H9 (cell line): ENCODE measurements around the gene LMLN. TPM values are rescaled to one million over a fixed set of nuclear protein-coding genes. Genes with fewer than 3 reads are reported as not detected.

Experiments
- DNase-seq: peaks from one replicate; pipeline ENCODE4 v3.0.0-alpha.2; 2017
- H2AFZ ChIP-seq: one replicate; pipeline ENCODE4 v1.6.1; 2013; ENCODE audit warnings: mild to moderate bottlenecking, low read length, control low read depth, moderate library complexity
- H2AK5ac ChIP-seq: 2 replicates; pipeline ENCODE4 v1.6.1; 2013; ENCODE audit warnings: low read length, control low read depth, mixed read lengths; ENCODE audit not compliant: insufficient read length
- H2BK120ac ChIP-seq: one replicate; pipeline ENCODE4 v1.6.1; 2013; ENCODE audit warnings: low read depth, mild to moderate bottlenecking, low read length, control low read depth, inconsistent platforms; ENCODE audit not compliant: poor library complexity, severe bottlenecking
- H2BK12ac ChIP-seq: 2 replicates; pipeline ENCODE4 v1.6.1; 2013; ENCODE audit warnings: low read length, control low read depth, mixed read lengths, low read depth; ENCODE audit not compliant: insufficient read length
- H2BK15ac ChIP-seq: 2 replicates; pipeline ENCODE4 v1.6.1; 2013; ENCODE audit warnings: low read depth, low read length, control low read depth
- H2BK20ac ChIP-seq: one replicate; pipeline ENCODE4 v1.6.1; 2013; ENCODE audit warnings: low read depth, mild to moderate bottlenecking, low read length, control low read depth, inconsistent platforms; ENCODE audit not compliant: poor library complexity, severe bottlenecking
- H2BK5ac ChIP-seq: 2 replicates; pipeline ENCODE4 v1.6.1; 2013; ENCODE audit warnings: low read length, control low read depth, mixed read lengths; ENCODE audit not compliant: insufficient read length
- H3K14ac ChIP-seq: 2 replicates; pipeline ENCODE4 v1.6.1; 2013; ENCODE audit warnings: low read length, control low read depth; ENCODE audit not compliant: insufficient read depth
- H3K18ac ChIP-seq: 2 replicates; pipeline ENCODE4 v1.6.1; 2013; ENCODE audit warnings: low read depth, mild to moderate bottlenecking, mixed read lengths, low read length, control low read depth; ENCODE audit not compliant: insufficient read length
- H3K23ac ChIP-seq: 2 replicates; pipeline ENCODE4 v1.6.1; 2013; ENCODE audit warnings: low read length, control low read depth, mixed read lengths, low read depth; ENCODE audit not compliant: insufficient read length
- H3K23me2 ChIP-seq: 2 replicates; pipeline ENCODE4 v1.6.1; 2013; ENCODE audit warnings: low read depth, mild to moderate bottlenecking, mixed read lengths, low read length, control low read depth; ENCODE audit not compliant: insufficient read length, poor library complexity, severe bottlenecking
- H3K27ac ChIP-seq: 2 replicates; pipeline ENCODE4 v1.5.1; 2013; ENCODE audit warnings: low read length, control low read depth, mixed read lengths, low read depth; ENCODE audit not compliant: insufficient read length
- H3K27me3 ChIP-seq: 2 replicates; pipeline ENCODE4 v1.6.1; 2013; ENCODE audit warnings: low read length, control low read depth, inconsistent platforms; ENCODE audit not compliant: insufficient read depth
- H3K4ac ChIP-seq: 2 replicates; pipeline ENCODE4 v1.6.1; 2013; ENCODE audit warnings: low read depth, mild to moderate bottlenecking, control low read depth, inconsistent platforms, low read length, moderate library complexity
- H3K4me1 ChIP-seq: 2 replicates; pipeline ENCODE4 v1.6.1; 2013; ENCODE audit warnings: low read length, control low read depth, inconsistent platforms; ENCODE audit not compliant: insufficient read depth
- H3K4me2 ChIP-seq: 2 replicates; pipeline ENCODE4 v1.6.1; 2013; ENCODE audit warnings: low read length, control low read depth, mixed read lengths; ENCODE audit not compliant: insufficient read length, insufficient read depth
- H3K56ac ChIP-seq: 2 replicates; pipeline ENCODE4 v1.6.1; 2013; ENCODE audit warnings: low read depth, mild to moderate bottlenecking, mixed read lengths, low read length, control low read depth; ENCODE audit not compliant: insufficient read length
- H3K79me1 ChIP-seq: 2 replicates; pipeline ENCODE4 v1.6.1; 2013; ENCODE audit warnings: low read depth, mild to moderate bottlenecking, moderate library complexity, low read length, control low read depth, inconsistent platforms; ENCODE audit not compliant: insufficient read depth, poor library complexity, severe bottlenecking
- H3K79me2 ChIP-seq: 2 replicates; pipeline ENCODE4 v1.6.1; 2013; ENCODE audit warnings: low read length, control low read depth, inconsistent platforms; ENCODE audit not compliant: insufficient read depth
- H3K9ac ChIP-seq: 2 replicates; pipeline ENCODE4 v1.6.1; 2013; ENCODE audit warnings: low read length, control low read depth, mixed read lengths; ENCODE audit not compliant: insufficient read length; ENCODE audit errors: extremely low read depth
- H3K9me3 ChIP-seq: one replicate; pipeline ENCODE4 v1.6.1; 2013; ENCODE audit warnings: low read depth, low read length, inconsistent platforms; ENCODE audit not compliant: control insufficient read depth
- H3T11ph ChIP-seq: one replicate; pipeline ENCODE4 v1.6.1; 2013; ENCODE audit warnings: mild to moderate bottlenecking, low read length, control low read depth, inconsistent platforms
- H4K20me1 ChIP-seq: one replicate; pipeline ENCODE4 v1.6.1; 2013; ENCODE audit not compliant: control insufficient read depth, insufficient read length, insufficient read depth
- H4K5ac ChIP-seq: 2 replicates; pipeline ENCODE4 v1.6.1; 2013; ENCODE audit warnings: low read depth, mild to moderate bottlenecking, mixed read lengths, low read length, control low read depth; ENCODE audit not compliant: insufficient read length
- H4K8ac ChIP-seq: replicated peaks from 2 replicates; pipeline ENCODE4 v1.6.1; 2013; ENCODE audit warnings: low read length, control low read depth, mixed read lengths, low read depth; ENCODE audit not compliant: insufficient read length
- H4K91ac ChIP-seq: 2 replicates; pipeline ENCODE4 v1.6.1; 2013; ENCODE audit warnings: low read depth, mild to moderate bottlenecking, moderate library complexity, mixed read lengths, low read length, control low read depth; ENCODE audit not compliant: insufficient read length
- H3K27ac Mint-ChIP-seq, 3 experiments: 2 replicates in 2 of 3; 3 replicates in 1 of 3; pipeline ENCODE4 v1.8.0; 2020 to 2021; ENCODE audit warnings: mixed read lengths in 3 of 3, mild to moderate bottlenecking in 1 of 3, moderate library complexity in 1 of 3
- H3K27me3 Mint-ChIP-seq: 2 replicates; pipeline ENCODE4 v1.8.0; 2021; ENCODE audit warnings: low read depth, mild to moderate bottlenecking, moderate library complexity, mixed read lengths
- H3K36me3 Mint-ChIP-seq, 3 experiments: 2 replicates in 2 of 3; 3 replicates in 1 of 3; pipeline ENCODE4 v1.8.0; 2020 to 2021; ENCODE audit warnings: low read depth in 3 of 3, mixed read lengths in 3 of 3; ENCODE audit not compliant: insufficient read depth in 1 of 3
- H3K4me1 Mint-ChIP-seq, 2 experiments: 2 replicates each; pipeline ENCODE4 v1.8.0; 2020; ENCODE audit warnings: mixed read lengths in 2 of 2
- H3K4me3 Mint-ChIP-seq, 2 experiments: 2 replicates in 1 of 2; 3 replicates in 1 of 2; pipeline ENCODE4 v1.8.0; 2020 to 2021; ENCODE audit warnings: mild to moderate bottlenecking in 2 of 2, mixed read lengths in 2 of 2, moderate library complexity in 1 of 2
- H3K9me3 Mint-ChIP-seq, 2 experiments: 2 replicates in 1 of 2; 3 replicates in 1 of 2; pipeline ENCODE4 v1.8.0; 2020; ENCODE audit warnings: mild to moderate bottlenecking in 2 of 2, mixed read lengths in 2 of 2, moderate library complexity in 1 of 2
- CTCF ChIP-seq: fragments of 200-600 bp; sonication (generic); conservative IDR thresholded peaks from 3 replicates; pipeline ENCODE4 v1.8.0; 2021; ENCODE audit warnings: antibody characterized with exemption, mild to moderate bottlenecking
- WGBS: extraction: QIAGEN DNeasy Blood & Tissue Kit; methylation state at CpG from one replicate; pipeline ENCODE4 v1.1.7; 2013; ENCODE audit warnings: missing lambda C conversion rate, low lambda C conversion rate, mixed read lengths; ENCODE audit not compliant: insufficient read length; ENCODE audit errors: extremely low coverage; 5-methylcytosine and 5-hydroxymethylcytosine counted together
- total RNA-seq: library from RNA; stranded (reverse); gene quantifications from 2 replicates; pipeline ENCODE4 v1.2.1, GENCODE V29; 2021

Gene LMLN
- total RNA-seq, 1 experiment from 2014 or later, result 3.8 TPM

- no peak overlapping the region for H2AFZ ChIP-seq
- H4K20me1 ChIP-seq, result no peaks in the 10 kb centered on the region
- H3K27me3 ChIP-seq, result no peaks in the 10 kb centered on the region
- no peak overlapping the region for H2BK5ac ChIP-seq
- H4K8ac ChIP-seq, result no peak overlapping the region
- no peak for TF ChIP-seq CTCF
- H3K23me2 ChIP-seq, result no peaks in the 10 kb centered on the region
- no peak overlapping the region for H3K18ac ChIP-seq
- H4K5ac ChIP-seq, result no peak overlapping the region
- Mint-ChIP-seq H3K27ac (peak overlapping the region in 1 of 3 experiments; percentile 30; a peak in 1 of 7 replicates), H3K27me3 (no peaks in the 10 kb centered on the region), H3K9me3 (no peaks in the 10 kb centered on the region), H3K4me3 (no peak overlapping the region), H3K4me1 (peaks cover 0 to 2% of the 10 kb centered on the region in 2 experiments; a peak in 1 of 4 replicates), H3K36me3 (no peaks in the 10 kb centered on the region; a peak in 1 of 7 replicates)
- no peak overlapping the region for H3K14ac ChIP-seq
- H2BK20ac ChIP-seq, result no peak overlapping the region
- no peaks in the 10 kb centered on the region for H3K79me1 ChIP-seq
- no peak overlapping the region for H2BK15ac ChIP-seq
- H3K9ac ChIP-seq, result no peak overlapping the region
- H3T11ph ChIP-seq, result no peak overlapping the region
- no peak overlapping the region for H4K91ac ChIP-seq
- H3K4me1 ChIP-seq, result no peaks in the 10 kb centered on the region
- H2BK12ac ChIP-seq, result no peak overlapping the region
- no peak overlapping the region for H2AK5ac ChIP-seq
- H2BK120ac ChIP-seq, result no peak overlapping the region
- no peak overlapping the region for H3K4ac ChIP-seq
- no CpG with 5 or more reads among the region's 18 CpGs for WGBS
- H3K9me3 ChIP-seq, result no peaks in the 10 kb centered on the region
- no peak overlapping the region for H3K23ac ChIP-seq
- peak; percentile 27 for DNase-seq
- H3K56ac ChIP-seq, result no peak overlapping the region
- H3K27ac ChIP-seq, result no peak overlapping the region
- H3K4me2 ChIP-seq, result no peak overlapping the region
- no peaks in the 10 kb centered on the region for H3K79me2 ChIP-seq
Measured at GRCh38 chr3:198032039-198032936, 72.3 kb downstream of the LMLN start.
